Measurements from ENCODE around the gene BIN1.

DNA sequence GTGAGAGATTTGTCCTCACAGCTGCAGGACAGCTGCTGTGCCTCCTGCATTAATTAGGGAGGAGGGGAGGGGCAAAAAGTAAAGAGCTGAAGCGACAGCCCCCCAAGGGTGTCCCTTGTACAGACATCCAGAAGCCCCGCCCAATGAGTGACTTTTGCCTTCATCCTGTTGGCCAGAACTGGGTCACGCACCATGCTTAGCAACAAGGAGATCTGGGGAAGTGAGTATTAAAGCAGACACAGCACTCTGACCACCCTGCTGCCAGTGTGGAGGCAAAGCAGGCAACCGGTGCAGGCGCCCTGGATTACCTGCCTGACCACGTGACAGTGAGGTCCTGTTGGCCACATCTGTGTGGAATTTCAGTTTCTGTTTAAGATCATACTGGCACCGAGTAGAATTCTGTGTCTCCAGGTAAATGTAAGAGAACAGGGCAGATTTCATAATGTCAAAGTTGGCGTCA, 21.5 kb upstream of the BIN1 start:
- TF ChIP-seq, protein P1, sequence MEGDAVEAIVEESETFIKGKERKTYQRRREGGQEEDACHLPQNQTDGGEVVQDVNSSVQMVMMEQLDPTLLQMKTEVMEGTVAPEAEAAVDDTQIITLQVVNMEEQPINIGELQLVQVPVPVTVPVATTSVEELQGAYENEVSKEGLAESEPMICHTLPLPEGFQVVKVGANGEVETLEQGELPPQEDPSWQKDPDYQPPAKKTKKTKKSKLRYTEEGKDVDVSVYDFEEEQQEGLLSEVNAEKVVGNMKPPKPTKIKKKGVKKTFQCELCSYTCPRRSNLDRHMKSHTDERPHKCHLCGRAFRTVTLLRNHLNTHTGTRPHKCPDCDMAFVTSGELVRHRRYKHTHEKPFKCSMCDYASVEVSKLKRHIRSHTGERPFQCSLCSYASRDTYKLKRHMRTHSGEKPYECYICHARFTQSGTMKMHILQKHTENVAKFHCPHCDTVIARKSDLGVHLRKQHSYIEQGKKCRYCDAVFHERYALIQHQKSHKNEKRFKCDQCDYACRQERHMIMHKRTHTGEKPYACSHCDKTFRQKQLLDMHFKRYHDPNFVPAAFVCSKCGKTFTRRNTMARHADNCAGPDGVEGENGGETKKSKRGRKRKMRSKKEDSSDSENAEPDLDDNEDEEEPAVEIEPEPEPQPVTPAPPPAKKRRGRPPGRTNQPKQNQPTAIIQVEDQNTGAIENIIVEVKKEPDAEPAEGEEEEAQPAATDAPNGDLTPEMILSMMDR (IDR thresholded peaks at IDR 0.05): no peak
- TF ChIP-seq POLR2A (IDR thresholded peaks at IDR 0.05) (no peak), POLR2AphosphoS5 (IDR thresholded peaks at IDR 0.05) (no peak), EP300 (IDR thresholded peaks at IDR 0.05) (no peak)

All from gastroesophageal sphincter (tissue), 3 donors.